ENCODE results near the gene MSI2.

MSI2 gene

DNA sequence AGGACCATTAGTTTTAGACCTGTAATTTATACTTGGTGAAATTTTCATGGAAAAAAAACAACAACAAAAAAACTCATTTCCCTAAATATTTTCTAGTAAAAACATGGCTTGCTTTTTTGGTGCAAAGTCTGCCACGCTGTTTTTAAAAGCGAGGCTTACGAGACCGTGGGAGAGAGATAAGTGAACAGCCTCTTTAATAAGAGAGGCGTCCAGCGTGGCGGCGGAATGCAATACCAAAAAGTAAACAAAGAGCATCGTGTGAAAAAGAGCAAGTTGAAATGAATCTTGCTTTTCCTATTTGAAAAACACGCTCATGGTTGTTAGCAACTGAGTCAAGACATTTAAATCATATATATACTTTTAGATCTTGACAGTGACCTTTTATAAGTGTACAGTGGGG is 10.5 kb upstream of the MSI2 start:
- no peak for DNase-seq (ENCODE audit: low read depth in 3 of 3, low spot score in 1 of 3)

GRCh38 chr17:57246257-57246656 is 10.1 kb upstream of the MSI2 start:
- DNase-seq (ENCODE audit: low read depth in 3 of 3, low spot score in 1 of 3): no peak

- no peak for DNase-seq (ENCODE audit: low read depth in 3 of 3, low spot score in 1 of 3)
Observed at GRCh38 chr17:57247261-57247660, 9.1 kb upstream of the MSI2 start.

DNA sequence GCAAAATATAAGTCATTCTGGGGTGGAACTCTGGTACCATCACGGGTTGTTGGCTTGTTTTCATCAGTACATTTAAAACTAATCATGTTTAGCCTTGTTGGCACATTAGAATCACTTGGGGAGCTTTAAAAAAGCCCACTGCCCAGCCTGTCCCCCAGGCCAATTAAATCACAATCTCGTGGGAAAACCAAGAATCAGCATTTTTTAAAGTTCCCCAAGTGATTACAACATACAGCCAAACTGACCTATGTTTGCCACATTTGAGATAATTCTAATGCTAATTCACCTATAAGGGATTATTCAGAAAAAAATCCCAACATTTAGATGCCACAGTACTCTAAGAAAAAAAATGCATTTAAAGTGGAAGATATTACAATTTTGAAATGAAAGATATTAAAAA is 8.4 kb upstream of the MSI2 start:
- no peak for DNase-seq (ENCODE audit: low read depth in 3 of 3, low spot score in 1 of 3)

DNA sequence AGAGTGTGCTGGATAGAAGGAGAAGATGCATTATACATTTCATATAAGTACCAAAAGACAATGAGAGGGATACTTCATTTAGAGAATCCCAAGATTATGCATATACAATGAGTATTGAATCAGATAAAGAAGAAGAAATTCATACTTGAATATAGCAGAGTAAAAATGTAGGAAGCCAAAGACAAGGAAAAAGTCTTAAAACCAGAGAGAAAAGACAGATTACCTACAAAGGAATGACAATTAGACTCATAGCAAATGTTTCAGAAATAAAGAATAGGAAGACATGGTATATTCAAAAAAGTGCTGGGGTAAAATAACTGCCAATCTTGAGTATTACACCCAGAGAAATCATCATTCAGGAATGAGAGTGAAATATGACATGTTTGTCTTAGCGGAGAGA is 6.8 kb upstream of the MSI2 start:
- DNase-seq (ENCODE audit: low read depth in 3 of 3, low spot score in 1 of 3): no peak

DNA sequence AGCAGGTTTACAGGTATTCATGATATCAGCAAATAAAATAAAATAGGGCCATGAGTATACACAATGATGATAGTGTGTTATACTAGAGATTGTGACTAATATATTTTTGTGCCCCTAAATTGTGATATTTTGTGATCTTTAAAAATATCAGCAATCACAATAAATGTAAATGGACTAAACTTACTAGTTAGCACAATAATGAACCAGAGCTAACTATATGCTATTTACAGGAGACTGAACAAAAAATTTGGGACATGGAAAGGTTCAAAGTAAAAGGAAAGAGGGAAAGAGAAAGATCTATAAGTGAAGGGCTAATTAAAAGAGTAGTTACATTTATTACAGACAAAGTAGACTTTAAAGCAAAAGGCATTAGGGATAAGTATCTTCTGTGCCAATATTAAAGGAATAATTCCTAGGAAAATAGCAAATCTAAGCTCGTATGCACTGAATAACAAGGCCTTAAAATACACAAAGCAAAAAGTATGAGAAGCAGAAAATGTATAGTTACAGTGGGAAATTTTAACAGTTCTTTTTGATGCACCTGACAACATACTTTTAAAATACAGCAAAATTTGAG is 5.0 kb upstream of the MSI2 start:
- DNase-seq (ENCODE audit: low read depth in 3 of 3, low spot score in 1 of 3): no peak

- no peak for DNase-seq (ENCODE audit: low read depth in 3 of 3, low spot score in 1 of 3)
Observed at GRCh38 chr17:57253362-57254065, 2.8 kb upstream of the MSI2 start.

- DNase-seq (ENCODE audit: low read depth in 3 of 3, low spot score in 1 of 3): no peak
Observed at GRCh38 chr17:57255182-57255775, 1.0 kb upstream of the MSI2 start.

- peak in 1 of 3 donors; percentile 23 for DNase-seq (ENCODE audit: low read depth in 3 of 3, low spot score in 1 of 3)
Observed at GRCh38 chr17:57256708-57257112, 387 bp downstream of the MSI2 start.

DNA sequence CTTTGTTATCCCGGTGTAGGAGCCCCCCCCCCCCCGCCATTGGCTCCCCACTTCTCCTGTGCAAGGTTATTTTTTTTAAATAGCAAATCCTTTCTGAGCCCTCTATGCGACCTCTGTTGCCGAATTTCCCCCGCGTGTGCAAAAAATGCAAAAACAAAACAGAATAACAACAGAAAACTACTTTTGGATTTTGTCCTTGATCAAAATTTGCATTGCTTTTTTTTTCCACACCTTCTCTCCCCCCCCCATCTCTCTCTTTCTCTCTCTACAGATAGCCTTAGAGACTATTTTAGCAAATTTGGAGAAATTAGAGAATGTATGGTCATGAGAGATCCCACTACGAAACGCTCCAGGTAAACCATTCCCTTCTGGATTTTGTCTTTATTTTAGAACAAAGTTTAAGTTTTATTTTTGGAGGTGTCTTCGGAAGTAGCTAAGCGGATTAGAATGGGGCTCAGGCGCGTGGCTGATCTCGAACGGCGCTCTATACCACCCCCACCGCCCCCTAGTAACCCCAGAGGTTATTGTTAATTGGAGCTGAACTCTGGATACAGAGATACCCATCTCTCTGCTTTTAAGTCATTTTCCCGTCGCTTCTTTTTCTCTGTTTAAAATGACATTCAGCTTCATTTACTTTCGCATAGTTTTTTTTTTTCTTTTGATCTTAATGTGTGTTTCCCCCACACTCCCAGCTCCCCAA is 1.0 kb downstream of the MSI2 start:
- DNase-seq (ENCODE audit: low read depth in 3 of 3, low spot score in 1 of 3): no peak

- DNase-seq (ENCODE audit: low read depth in 3 of 3, low spot score in 1 of 3): no peak
Observed at GRCh38 chr17:57257895-57258851, 1.9 kb downstream of the MSI2 start.

GRCh38 chr17:57259306-57259705 is 3.0 kb downstream of the MSI2 start:
- no peak for DNase-seq (ENCODE audit: low read depth in 3 of 3, low spot score in 1 of 3)

DNA sequence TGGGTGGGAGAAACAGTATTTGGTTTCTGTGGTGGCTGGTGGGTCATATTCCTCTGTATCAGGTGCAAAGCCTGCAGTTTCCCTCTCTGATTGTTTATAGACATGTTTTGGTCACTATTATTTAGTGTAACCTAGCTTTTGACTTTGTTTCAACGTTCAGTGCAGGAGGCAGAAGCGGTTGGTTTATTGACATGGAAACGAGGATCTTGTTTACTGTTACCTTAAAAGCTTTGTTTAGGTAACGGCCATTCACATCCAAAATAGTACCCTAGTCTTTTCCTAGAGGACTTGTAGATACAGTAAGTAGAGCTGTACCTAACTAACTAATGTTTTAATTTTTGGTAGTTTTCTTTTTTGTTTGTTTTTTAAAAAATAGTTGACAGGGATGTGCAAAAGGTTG is 3.5 kb downstream of the MSI2 start:
- DNase-seq (ENCODE audit: low read depth in 3 of 3, low spot score in 1 of 3): no peak

- DNase-seq (ENCODE audit: low read depth in 3 of 3, low spot score in 1 of 3): no peak
Observed at GRCh38 chr17:57260325-57261083, 4.2 kb downstream of the MSI2 start.

GRCh38 chr17:57261084-57261461 is 4.8 kb downstream of the MSI2 start:
- no peak for DNase-seq (ENCODE audit: low read depth in 3 of 3, low spot score in 1 of 3)

GRCh38 chr17:57262557-57262956 is 6.2 kb downstream of the MSI2 start:
- no peak for DNase-seq (ENCODE audit: low read depth in 3 of 3, low spot score in 1 of 3)

DNA sequence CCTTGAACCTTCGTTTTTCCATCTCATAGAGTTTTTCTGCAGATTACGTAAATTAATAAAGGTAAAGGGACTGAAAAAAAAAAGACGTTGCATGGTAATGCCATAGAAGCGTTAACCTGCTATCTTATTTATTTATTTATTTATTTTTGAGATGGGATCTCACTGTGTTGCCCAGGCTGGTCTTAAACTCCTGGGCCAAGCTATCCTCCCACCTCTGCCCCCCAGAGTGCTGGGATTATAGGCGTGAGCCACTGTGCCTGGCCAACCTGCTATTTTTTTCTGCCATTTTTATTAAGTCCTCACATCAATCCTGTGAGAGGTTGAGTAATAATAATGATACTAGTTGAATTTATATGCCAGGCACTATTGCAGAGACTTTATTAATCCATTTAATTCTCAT is 7.9 kb downstream of the MSI2 start:
- no peak for DNase-seq (ENCODE audit: low read depth in 3 of 3, low spot score in 1 of 3)

GRCh38 chr17:57264776-57265175 is 8.5 kb downstream of the MSI2 start:
- no peak for DNase-seq (ENCODE audit: low read depth in 3 of 3, low spot score in 1 of 3)

GRCh38 chr17:57266902-57267311 is 10.6 kb downstream of the MSI2 start:
- no peak for DNase-seq (ENCODE audit: low read depth in 3 of 3, low spot score in 1 of 3)

- DNase-seq (ENCODE audit: low read depth in 3 of 3, low spot score in 1 of 3): no peak
Observed at GRCh38 chr17:57268181-57268580, 11.9 kb downstream of the MSI2 start.

Data from stimulated activated CD4-positive, alpha-beta T cell treated with anti-CD3 and anti-CD28 coated beads, TNF-alpha, amount 100 ng/mL, for 1 hour (primary cell).